Fibroblast of the aortic adventitia (primary cell): ENCODE measurements around the gene CSNK1E. TPM values are rescaled to one million over a fixed set of nuclear protein-coding genes. Genes with fewer than 3 reads are reported as not detected.

Source experiments
- DNase-seq: peaks from one replicate; pipeline ENCODE4 v3.0.0-alpha.2; 2010; ENCODE audit warnings: low read depth
- H3K4me3 ChIP-seq: 2 replicates; pipeline ENCODE4 v1.5.1; 2011; ENCODE audit warnings: low read depth, mild to moderate bottlenecking, control low read depth, low read length, moderate library complexity
- CTCF ChIP-seq: IDR thresholded peaks from 2 replicates; pipeline ENCODE4 v1.5.1; 2011; ENCODE audit warnings: mild to moderate bottlenecking, low read length, control low read depth, inconsistent platforms; ENCODE audit not compliant: insufficient read depth
- total RNA-seq: library from RNA; depleted of rRNA; stranded (reverse); fragments of >200 nt; gene quantifications from 2 replicates; pipeline ENCODE4 v1.2.3, GENCODE V29; 2012; ENCODE audit warnings: low replicate concordance

Gene CSNK1E
- total RNA-seq, 1 donor, result 94.7 TPM

- H3K4me3 ChIP-seq, result no peak overlapping the region
- DNase-seq, result peak; percentile 82
- TF ChIP-seq CTCF, result no peak
These were observed 58.3 kb downstream of the CSNK1E start for GRCh38 chr22:38258895-38259294.

- H3K4me3 ChIP-seq, result peak overlapping the region; percentile 45
- DNase-seq, result no peak
- no peak for TF ChIP-seq CTCF
These were observed 59.5 kb downstream of the CSNK1E start for GRCh38 chr22:38257650-38258250.

GRCh38 chr22:38257181-38257580, 60.1 kb downstream of the CSNK1E start:
- peak; percentile 82 for DNase-seq
- no peak for TF ChIP-seq CTCF
- peak overlapping the region; percentile 45 for H3K4me3 ChIP-seq

- no peak for DNase-seq
- H3K4me3 ChIP-seq, result no peak overlapping the region
- no peak for TF ChIP-seq CTCF
These were observed 61.5 kb downstream of the CSNK1E start for GRCh38 chr22:38255697-38256096.

GRCh38 chr22:38251341-38251692, 65.9 kb downstream of the CSNK1E start:
- TF ChIP-seq CTCF, result no peak
- no peak for DNase-seq
- no peak overlapping the region for H3K4me3 ChIP-seq

- DNase-seq, result no peak
- no peak for TF ChIP-seq CTCF
- H3K4me3 ChIP-seq, result no peak overlapping the region
These were observed 66.4 kb downstream of the CSNK1E start for GRCh38 chr22:38250643-38251340.
